Hepatocyte (in vitro differentiated cells): ENCODE results near the gene DGKQ. TPM values are rescaled to one million over a fixed set of nuclear protein-coding genes. Genes with fewer than 3 reads are reported as not detected.

Source experiments
- DNase-seq: peaks from one replicate; pipeline ENCODE4 v3.0.0-alpha.2; 2016; ENCODE audit warnings: low spot score
- H2AFZ ChIP-seq: fragments of 200-600 bp; sonication (generic); 2 replicates; pipeline ENCODE4 v1.6.0; 2016; ENCODE audit warnings: antibody characterized with exemption, mild to moderate bottlenecking
- H3K27ac ChIP-seq: fragments of 200-600 bp; sonication (generic); 2 replicates; pipeline ENCODE4 v1.5.1; 2016; ENCODE audit warnings: mild to moderate bottlenecking
- H3K27me3 ChIP-seq: fragments of 200-600 bp; sonication (generic); 2 replicates; pipeline ENCODE4 v1.6.1; 2016
- H3K36me3 ChIP-seq: fragments of 200-600 bp; sonication (generic); replicated peaks from 2 replicates; pipeline ENCODE4 v1.5.1; 2016; ENCODE audit warnings: low read depth; ENCODE audit not compliant: insufficient read depth
- H3K4me1 ChIP-seq: fragments of 200-600 bp; sonication (generic); 2 replicates; pipeline ENCODE4 v1.5.1; 2016; ENCODE audit warnings: mild to moderate bottlenecking, moderate library complexity; ENCODE audit not compliant: insufficient read depth
- H3K4me2 ChIP-seq: fragments of 200-600 bp; sonication (generic); 2 replicates; pipeline ENCODE4 v1.6.0; 2016
- H3K4me3 ChIP-seq: fragments of 200-600 bp; sonication (generic); 2 replicates; pipeline ENCODE4 v1.5.1; 2016; ENCODE audit warnings: mild to moderate bottlenecking
- H3K79me2 ChIP-seq: fragments of 200-600 bp; sonication (generic); 2 replicates; pipeline ENCODE4 v1.6.0; 2017; ENCODE audit warnings: mild to moderate bottlenecking
- H3K9me2 ChIP-seq: fragments of 200-600 bp; sonication (generic); replicated peaks from 2 replicates; pipeline ENCODE4 v1.6.0; 2017; ENCODE audit warnings: mild to moderate bottlenecking; ENCODE audit not compliant: insufficient read depth
- H3K9me3 ChIP-seq: fragments of 200-600 bp; sonication (generic); 2 replicates; pipeline ENCODE4 v1.5.1; 2016; ENCODE audit warnings: low read depth, mild to moderate bottlenecking
- H4K20me1 ChIP-seq: fragments of 200-600 bp; sonication (generic); 2 replicates; pipeline ENCODE4 v1.6.0; 2016; ENCODE audit warnings: mild to moderate bottlenecking; ENCODE audit not compliant: insufficient read depth, poor library complexity, severe bottlenecking
- EZH2 ChIP-seq: fragments of 200-600 bp; sonication (generic); IDR thresholded peaks from 2 replicates; pipeline ENCODE4 v1.6.1; 2016; ENCODE audit warnings: antibody characterized with exemption, mild to moderate bottlenecking, borderline replicate concordance
- EZH2phosphoT487 ChIP-seq: fragments of 200-600 bp; sonication (generic); IDR thresholded peaks from one replicate; pipeline ENCODE4 v1.6.1; 2018; ENCODE audit warnings: antibody characterized with exemption, mild to moderate bottlenecking, low read depth, moderate library complexity; ENCODE audit not compliant: unreplicated experiment, severe bottlenecking
- WGBS: methylation state at CpG from one replicate; pipeline ENCODE4 v1.1.6; 2016; ENCODE audit warnings: low lambda C conversion rate; ENCODE audit errors: missing lambda C conversion rate; 5-methylcytosine and 5-hydroxymethylcytosine counted together
- polyA plus RNA-seq: library from polyadenylated mRNA; unstranded; fragments of >200 nt; fragmentation: Nextera tagmentation; extraction: Ambion mirVana; gene quantifications from 2 replicates; pipeline ENCODE4 v1.2.1, GENCODE V29; 2016
- total RNA-seq: library from RNA; depleted of rRNA; stranded (reverse); fragments of >200 nt; gene quantifications from 2 replicates; pipeline ENCODE4 v1.2.3, GENCODE V29; 2014
- TF ChIP-seq, protein P1 (sequence below): fragments of 200-600 bp; sonication (generic); IDR thresholded peaks from 2 replicates; pipeline ENCODE4 v1.5.1; 2016; ENCODE audit warnings: antibody characterized with exemption, mild to moderate bottlenecking; ENCODE audit not compliant: poor library complexity

The DGKQ gene
- total and polyA plus RNA-seq, 2 experiments from 2014 or later: 17.4 to 20.7 TPM

DNA sequence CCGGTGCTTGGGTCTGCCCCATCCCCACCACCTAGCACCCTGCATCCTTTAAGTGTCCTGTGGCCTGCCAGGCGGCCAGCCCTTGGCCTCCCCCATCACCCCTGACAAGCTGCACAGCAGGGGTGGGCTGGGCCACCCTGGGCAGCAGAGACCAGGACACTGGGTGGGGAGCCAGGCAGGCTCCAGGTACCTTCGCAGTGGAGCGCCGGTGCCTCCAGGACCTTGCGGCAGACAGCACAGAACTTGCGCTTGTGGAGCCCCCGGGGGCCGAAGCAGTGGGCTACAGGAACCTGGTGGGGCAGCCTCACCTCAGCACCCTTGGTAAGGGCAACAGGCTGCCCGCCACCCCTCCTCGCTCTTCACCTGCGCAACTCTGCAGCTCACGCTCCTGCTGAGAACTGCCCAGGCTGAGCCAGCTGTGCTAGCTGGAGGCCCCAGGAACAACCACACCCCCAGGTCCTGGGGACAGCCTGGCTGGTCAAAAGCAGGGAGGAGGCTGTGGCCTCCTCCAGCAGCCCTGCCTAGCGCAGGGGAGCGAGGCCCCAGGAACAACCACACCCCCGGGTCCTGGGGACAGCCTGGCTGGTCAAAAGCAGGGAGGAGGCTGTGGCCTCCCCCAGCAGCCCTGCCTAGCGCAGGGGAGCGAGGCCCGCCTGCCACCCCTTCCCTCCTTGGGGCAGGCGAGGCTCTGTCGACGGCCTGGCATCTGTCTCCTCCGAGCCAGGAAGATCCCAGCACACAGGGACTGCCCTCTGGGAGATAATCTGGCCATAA is 4.6 kb downstream of the DGKQ start:
- Histone ChIP-seq H3K4me1 (peaks cover 15% of the 10 kb centered on the region), H3K27me3 (no peaks in the 10 kb centered on the region), H3K27ac (no peak overlapping the region), H3K9me3 (no peaks in the 10 kb centered on the region), H3K4me2 (no peak overlapping the region), H3K4me3 (no peak overlapping the region), H3K79me2 (peaks cover 13% of the 10 kb centered on the region), H2AFZ (no peak overlapping the region), H4K20me1 (no peaks in the 10 kb centered on the region), H3K36me3 (no peaks in the 10 kb centered on the region), H3K9me2 (no peaks in the 10 kb centered on the region)
- WGBS: 93% methylated on average over 23 of the region's 23 CpGs
- DNase-seq: no peak
- TF ChIP-seq EZH2 (no peak), EZH2phosphoT487 (no peak)
- TF ChIP-seq, protein P1, sequence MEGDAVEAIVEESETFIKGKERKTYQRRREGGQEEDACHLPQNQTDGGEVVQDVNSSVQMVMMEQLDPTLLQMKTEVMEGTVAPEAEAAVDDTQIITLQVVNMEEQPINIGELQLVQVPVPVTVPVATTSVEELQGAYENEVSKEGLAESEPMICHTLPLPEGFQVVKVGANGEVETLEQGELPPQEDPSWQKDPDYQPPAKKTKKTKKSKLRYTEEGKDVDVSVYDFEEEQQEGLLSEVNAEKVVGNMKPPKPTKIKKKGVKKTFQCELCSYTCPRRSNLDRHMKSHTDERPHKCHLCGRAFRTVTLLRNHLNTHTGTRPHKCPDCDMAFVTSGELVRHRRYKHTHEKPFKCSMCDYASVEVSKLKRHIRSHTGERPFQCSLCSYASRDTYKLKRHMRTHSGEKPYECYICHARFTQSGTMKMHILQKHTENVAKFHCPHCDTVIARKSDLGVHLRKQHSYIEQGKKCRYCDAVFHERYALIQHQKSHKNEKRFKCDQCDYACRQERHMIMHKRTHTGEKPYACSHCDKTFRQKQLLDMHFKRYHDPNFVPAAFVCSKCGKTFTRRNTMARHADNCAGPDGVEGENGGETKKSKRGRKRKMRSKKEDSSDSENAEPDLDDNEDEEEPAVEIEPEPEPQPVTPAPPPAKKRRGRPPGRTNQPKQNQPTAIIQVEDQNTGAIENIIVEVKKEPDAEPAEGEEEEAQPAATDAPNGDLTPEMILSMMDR: no peak

DNA sequence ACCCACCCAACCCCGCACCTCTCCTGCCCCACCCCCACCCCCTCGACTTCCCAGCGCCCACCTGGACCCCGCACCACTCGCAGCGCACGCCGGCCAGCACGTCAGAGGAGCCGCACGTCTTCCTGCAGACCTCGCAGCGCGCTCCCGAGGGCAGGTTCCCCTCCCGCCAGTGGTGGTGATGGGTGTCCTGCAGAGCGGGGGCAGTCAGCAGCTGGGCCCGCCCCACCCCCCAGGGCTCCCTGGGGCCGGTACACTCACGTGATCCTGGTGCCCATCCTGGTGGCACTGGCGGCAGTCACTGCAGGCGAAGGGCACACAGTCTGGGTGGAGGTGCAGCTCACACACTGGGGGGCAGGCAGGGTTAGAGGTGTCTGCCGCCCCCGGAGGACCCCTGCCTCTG is 5.1 kb downstream of the DGKQ start:
- TF ChIP-seq EZH2phosphoT487 (no peak), EZH2 (no peak)
- TF ChIP-seq, protein P1: no peak
- Histone ChIP-seq H3K27ac (no peak overlapping the region), H3K36me3 (no peaks in the 10 kb centered on the region), H3K79me2 (peaks cover 13% of the 10 kb centered on the region), H4K20me1 (no peaks in the 10 kb centered on the region), H3K9me3 (no peaks in the 10 kb centered on the region), H2AFZ (no peak overlapping the region), H3K4me1 (peaks cover 15% of the 10 kb centered on the region), H3K4me3 (no peak overlapping the region), H3K9me2 (no peaks in the 10 kb centered on the region), H3K27me3 (no peaks in the 10 kb centered on the region), H3K4me2 (peak overlapping the region; percentile 44)
- DNase-seq: no peak
- 49% methylated on average over 12 of the region's 24 CpGs for WGBS

DNA sequence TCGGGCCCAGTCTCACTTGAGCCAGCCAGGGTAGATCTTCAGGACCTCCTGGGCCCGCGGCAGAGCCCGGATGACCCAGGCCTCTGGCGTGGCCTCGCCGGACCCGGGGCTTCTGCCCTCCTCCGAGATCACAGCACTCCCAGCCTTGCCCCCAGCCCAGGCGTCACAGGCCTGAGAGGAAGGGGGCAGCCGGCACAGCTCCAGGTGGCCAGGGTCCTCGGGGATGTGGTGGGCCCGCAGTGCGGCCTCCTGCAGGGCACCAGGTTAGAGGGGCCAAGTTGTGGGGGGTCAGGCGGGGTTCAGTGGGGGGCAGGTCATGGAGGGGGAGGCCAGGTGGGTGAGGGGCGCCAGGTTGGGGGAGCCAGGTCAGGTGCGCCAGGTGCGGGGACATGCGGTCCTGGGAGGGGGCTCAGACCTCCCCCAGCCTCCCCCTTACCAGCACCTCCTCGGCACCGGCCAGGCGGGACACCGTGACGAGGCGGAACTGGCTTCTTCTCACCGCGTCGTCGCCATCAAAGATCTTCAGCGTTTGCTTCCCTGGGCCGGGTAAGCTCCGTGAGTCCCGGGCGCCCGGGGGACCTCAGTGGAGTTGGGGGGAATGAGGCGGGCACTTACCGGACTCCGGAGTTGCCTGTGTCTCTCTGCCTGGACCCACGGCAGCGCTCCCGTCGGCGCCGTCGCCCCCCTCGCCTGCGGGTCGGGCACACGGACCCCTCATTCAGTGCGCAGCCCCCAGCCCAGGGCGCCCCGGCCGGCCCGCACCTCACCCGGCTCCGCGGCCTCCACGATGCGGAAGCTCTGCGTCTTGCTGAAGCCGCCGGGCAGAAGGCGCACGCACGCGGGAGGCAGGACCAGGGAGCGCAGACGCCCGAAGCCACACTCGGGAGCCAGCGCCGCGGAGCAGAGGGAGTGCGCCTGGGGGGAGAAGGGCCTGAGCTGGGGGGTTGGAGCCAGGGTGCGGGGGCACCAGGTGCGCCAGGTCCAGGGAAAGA is 6.0 kb downstream of the DGKQ start:
- no peak overlapping the region for H3K4me3 ChIP-seq
- no peak overlapping the region for H3K27ac ChIP-seq
- 73% methylated on average over 41 of the region's 76 CpGs for WGBS
- peaks cover 12% of the 10 kb centered on the region for H3K4me1 ChIP-seq
- no peaks in the 10 kb centered on the region for H3K36me3 ChIP-seq
- peaks cover 11% of the 10 kb centered on the region for H3K79me2 ChIP-seq
- DNase-seq: no peak
- TF ChIP-seq EZH2phosphoT487: no peak
- TF ChIP-seq, protein P1: no peak
- no peak for TF ChIP-seq EZH2
- H3K4me2 ChIP-seq: peak overlapping the region; percentile 44
- H4K20me1 ChIP-seq: no peaks in the 10 kb centered on the region
- no peak overlapping the region for H2AFZ ChIP-seq
- H3K9me3 ChIP-seq: no peaks in the 10 kb centered on the region
- no peaks in the 10 kb centered on the region for H3K9me2 ChIP-seq
- H3K27me3 ChIP-seq: no peaks in the 10 kb centered on the region
